22Rv1 (cell line): Measurements from ENCODE around the gene PPM1H.

ENCODE experiments used
- ZFX ChIP-seq: fragments of 450-650 bp; IDR thresholded peaks from 2 replicates; pipeline ENCODE4 v1.6.1; 2017; ENCODE audit warnings: antibody characterized with exemption, borderline replicate concordance
- TF ChIP-seq, protein P1 (sequence below): fragments of 450-650 bp; IDR thresholded peaks from 2 replicates; pipeline ENCODE4 v1.5.1; 2017; ENCODE audit warnings: mild to moderate bottlenecking

DNA sequence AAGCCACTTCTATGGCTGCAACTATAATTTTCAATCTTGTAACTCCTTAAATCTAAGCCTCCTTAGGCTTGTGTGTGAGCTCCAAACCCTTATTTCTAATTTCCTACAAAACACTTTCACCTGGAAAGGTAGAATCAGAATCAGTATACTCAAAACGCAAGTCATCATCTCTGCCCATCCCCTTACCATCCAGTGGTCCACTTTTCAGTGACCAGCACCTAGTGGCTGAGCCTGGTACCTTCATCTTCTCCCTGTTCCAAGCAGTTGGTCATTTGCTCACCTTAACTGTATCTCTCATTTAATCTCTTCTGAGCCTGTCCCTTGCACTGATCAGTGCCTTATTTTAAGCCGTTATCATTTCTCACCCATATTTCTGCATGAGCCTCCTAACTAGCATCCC lies 107.9 kb downstream of the PPM1H start:
- TF ChIP-seq, protein P1, sequence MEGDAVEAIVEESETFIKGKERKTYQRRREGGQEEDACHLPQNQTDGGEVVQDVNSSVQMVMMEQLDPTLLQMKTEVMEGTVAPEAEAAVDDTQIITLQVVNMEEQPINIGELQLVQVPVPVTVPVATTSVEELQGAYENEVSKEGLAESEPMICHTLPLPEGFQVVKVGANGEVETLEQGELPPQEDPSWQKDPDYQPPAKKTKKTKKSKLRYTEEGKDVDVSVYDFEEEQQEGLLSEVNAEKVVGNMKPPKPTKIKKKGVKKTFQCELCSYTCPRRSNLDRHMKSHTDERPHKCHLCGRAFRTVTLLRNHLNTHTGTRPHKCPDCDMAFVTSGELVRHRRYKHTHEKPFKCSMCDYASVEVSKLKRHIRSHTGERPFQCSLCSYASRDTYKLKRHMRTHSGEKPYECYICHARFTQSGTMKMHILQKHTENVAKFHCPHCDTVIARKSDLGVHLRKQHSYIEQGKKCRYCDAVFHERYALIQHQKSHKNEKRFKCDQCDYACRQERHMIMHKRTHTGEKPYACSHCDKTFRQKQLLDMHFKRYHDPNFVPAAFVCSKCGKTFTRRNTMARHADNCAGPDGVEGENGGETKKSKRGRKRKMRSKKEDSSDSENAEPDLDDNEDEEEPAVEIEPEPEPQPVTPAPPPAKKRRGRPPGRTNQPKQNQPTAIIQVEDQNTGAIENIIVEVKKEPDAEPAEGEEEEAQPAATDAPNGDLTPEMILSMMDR: peak; percentile 17
- no peak for TF ChIP-seq ZFX
